Caco-2 (cell line): ENCODE data around the gene MCAT. TPM values are rescaled to one million over a fixed set of nuclear protein-coding genes. Genes with fewer than 3 reads are reported as not detected.

Experiments used
- BruUV-seq: library from RNA; stranded (reverse); fragments of 400-500 nt; replicated peaks from 2 replicates; lab custom pipeline; 2021; lab: Mats Ljungman, UMichigan
- CTCF ChIA-PET: fragments of 300-600 bp; sonication (Branson Sonifier 250); formaldehyde crosslinking; loops from one replicate; lab custom pipeline; 2022; ENCODE audit warnings: antibody characterized with exemption; lab: Charles Lee
- POLR2A ChIA-PET: fragments of 300-600 bp; sonication (Branson Sonifier 250); formaldehyde crosslinking; loops from one replicate; lab custom pipeline; 2022; ENCODE audit warnings: antibody characterized with exemption; lab: Charles Lee
- DNase-seq, 2 experiments: peaks; one replicate each; pipeline versions ENCODE4 v3.0.0 to v3.0.0-alpha.2; 2020 to 2022
- H3K27me3 ChIP-seq: replicated peaks from 2 replicates; pipeline ENCODE4 v1.6.0; 2011; ENCODE audit warnings: low read length; ENCODE audit not compliant: control insufficient read depth, insufficient read depth
- H3K36me3 ChIP-seq: 2 replicates; pipeline ENCODE4 v1.5.1; 2011; ENCODE audit warnings: low read length; ENCODE audit not compliant: control insufficient read depth, insufficient read depth
- H3K4me1 ChIP-seq: fragments of 250-450 bp; sonication (Bioruptor Pico); 2 replicates; pipeline ENCODE4 v1.5.1; 2020; ENCODE audit warnings: mild to moderate bottlenecking
- H3K4me3 ChIP-seq: 2 replicates; pipeline ENCODE4 v1.5.1; 2011; ENCODE audit warnings: low read depth, mild to moderate bottlenecking, control low read depth, low read length
- H3K9me3 ChIP-seq: fragments of 250-450 bp; sonication (Bioruptor Pico); 2 replicates; pipeline ENCODE4 v1.5.1; 2020; ENCODE audit warnings: mild to moderate bottlenecking, moderate library complexity
- H3K27ac Mint-ChIP-seq: one replicate; pipeline ENCODE4 v1.8.0; 2022; ENCODE audit warnings: mixed read lengths; ENCODE audit not compliant: unreplicated experiment
- H3K27me3 Mint-ChIP-seq: one replicate; pipeline ENCODE4 v1.8.0; 2022; ENCODE audit warnings: mixed read lengths; ENCODE audit not compliant: insufficient read depth, unreplicated experiment
- H3K36me3 Mint-ChIP-seq: one replicate; pipeline ENCODE4 v1.8.0; 2022; ENCODE audit warnings: mild to moderate bottlenecking, mixed read lengths; ENCODE audit not compliant: insufficient read depth, unreplicated experiment
- H3K4me1 Mint-ChIP-seq: one replicate; pipeline ENCODE4 v1.8.0; 2022; ENCODE audit warnings: low read depth, mixed read lengths; ENCODE audit not compliant: unreplicated experiment
- H3K4me3 Mint-ChIP-seq: one replicate; pipeline ENCODE4 v1.8.0; 2022; ENCODE audit warnings: mild to moderate bottlenecking, moderate library complexity, mixed read lengths; ENCODE audit not compliant: unreplicated experiment
- H3K9me3 Mint-ChIP-seq: one replicate; pipeline ENCODE4 v1.8.0; 2022; ENCODE audit warnings: mixed read lengths; ENCODE audit not compliant: unreplicated experiment
- CTCF ChIP-seq, 2 experiments: fragments of 200-600 bp in 1 of 2; IDR thresholded peaks; 1 replicate in 1 of 2; 2 replicates in 1 of 2; pipeline versions ENCODE4 v1.5.1 to v1.8.0; 2011 to 2022; ENCODE audit warnings: antibody characterized with exemption in 1 of 2, control low read depth in 1 of 2, inconsistent platforms in 1 of 2, low read depth in 1 of 2, low read length in 1 of 2, mild to moderate bottlenecking in 1 of 2, moderate library complexity in 1 of 2; ENCODE audit not compliant: insufficient read depth in 1 of 2, severe bottlenecking in 1 of 2, unreplicated experiment in 1 of 2
- intact Hi-C: fragments of 100-400 bp; cut with micrococcal nuclease; formaldehyde crosslinking; loops from one replicate; pipeline ENCODE4 v1.10.0; 2022; ENCODE audit not compliant: unreplicated experiment
- total RNA-seq: library from RNA; stranded (reverse); gene quantifications from 2 replicates; pipeline ENCODE4 v1.2.3, GENCODE V29; 2022

MCAT gene
- total RNA-seq, 1 experiment from 2014 or later, result 23.5 TPM

- Mint-ChIP-seq H3K27me3 (no peaks in the 10 kb centered on the region), H3K27ac (no peak overlapping the region), H3K4me1 (peaks cover 26% of the 10 kb centered on the region), H3K4me3 (no peak overlapping the region), H3K36me3 (peaks cover 14% of the 10 kb centered on the region), H3K9me3 (peaks cover 6% of the 10 kb centered on the region)
- no peak for DNase-seq
- CTCF ChIA-PET, result no interaction called here
- no TSS peak for BruUV-seq
- no peaks in the 10 kb centered on the region for H3K36me3 ChIP-seq
- POLR2A ChIA-PET, result interaction anchor here (0.6 kb wide), 2 partner anchors 16 to 252 kb away, joined by 3 read pairs; no protein-coding TSS in a partner anchor
- intact Hi-C loops, result no loop called here
- TF ChIP-seq CTCF (IDR thresholded peaks at IDR 0.05; ENCODE audit: insufficient read depth in 1 of 2, low read depth in 1 of 2, low read length in 1 of 2, severe bottlenecking in 1 of 2, unreplicated experiment in 1 of 2), result no peak
- H3K4me1 ChIP-seq, result peaks cover 52% of the 10 kb centered on the region
- H3K9me3 ChIP-seq, result peaks cover 11% of the 10 kb centered on the region
- H3K4me3 ChIP-seq, result no peak overlapping the region
- no peaks in the 10 kb centered on the region for H3K27me3 ChIP-seq
These were observed 41.9 kb downstream of the MCAT start for GRCh38 chr22:43101306-43101705.

GRCh38 chr22:43100225-43100624 is 43.0 kb downstream of the MCAT start:
- Histone ChIP-seq H3K9me3 (peaks cover 12% of the 10 kb centered on the region), H3K36me3 (no peaks in the 10 kb centered on the region), H3K4me1 (peaks cover 49% of the 10 kb centered on the region), H3K27me3 (no peaks in the 10 kb centered on the region), H3K4me3 (no peak overlapping the region)
- Mint-ChIP-seq H3K9me3 (peaks cover 17% of the 10 kb centered on the region), H3K27ac (peak overlapping the region; percentile 67), H3K36me3 (peaks cover 20% of the 10 kb centered on the region), H3K4me1 (peaks cover 22% of the 10 kb centered on the region), H3K27me3 (no peaks in the 10 kb centered on the region), H3K4me3 (no peak overlapping the region)
- intact Hi-C loops, result no loop called here
- peak; percentile 56 to 73 for DNase-seq
- TF ChIP-seq CTCF (IDR thresholded peaks at IDR 0.05; ENCODE audit: insufficient read depth in 1 of 2, low read depth in 1 of 2, low read length in 1 of 2, severe bottlenecking in 1 of 2, unreplicated experiment in 1 of 2), result no peak
- ChIA-PET POLR2A (no interaction called here), CTCF (no interaction called here)
- BruUV-seq, result no TSS peak

- POLR2A ChIA-PET, result no interaction called here
- H3K4me3 ChIP-seq, result no peak overlapping the region
- peaks cover 18% of the 10 kb centered on the region for H3K36me3 Mint-ChIP-seq
- no peak overlapping the region for H3K4me3 Mint-ChIP-seq
- BruUV-seq, result no TSS peak
- H3K4me1 ChIP-seq, result peaks cover 40% of the 10 kb centered on the region
- CTCF ChIA-PET, result no interaction called here
- H3K27me3 ChIP-seq, result no peaks in the 10 kb centered on the region
- H3K9me3 ChIP-seq, result peaks cover 12% of the 10 kb centered on the region
- DNase-seq, result no peak
- H3K27me3 Mint-ChIP-seq, result no peaks in the 10 kb centered on the region
- peaks cover 13% of the 10 kb centered on the region for H3K4me1 Mint-ChIP-seq
- H3K27ac Mint-ChIP-seq, result peak overlapping the region; percentile 63
- peaks cover 19% of the 10 kb centered on the region for H3K9me3 Mint-ChIP-seq
- intact Hi-C loops, result no loop called here
- no peaks in the 10 kb centered on the region for H3K36me3 ChIP-seq
- TF ChIP-seq CTCF (IDR thresholded peaks at IDR 0.05; ENCODE audit: insufficient read depth in 1 of 2, low read depth in 1 of 2, low read length in 1 of 2, severe bottlenecking in 1 of 2, unreplicated experiment in 1 of 2), result no peak
These were observed 44.1 kb downstream of the MCAT start for GRCh38 chr22:43099095-43099494.
